HG03045 (cell line): Measurements from ENCODE around the gene HOMER2.
"Not testable (repeated sequence)": the region's sequence is repeated elsewhere in the genome, so short reads cannot be mapped to it uniquely, and the experiment has no call there.

Experiments
- ATAC-seq: cut with Tn5 transposase; IDR thresholded peaks from one replicate; pipeline ENCODE4 v1.9.1; 2021; ENCODE audit warnings: mild to moderate bottlenecking, moderate library complexity; ENCODE audit not compliant: unreplicated experiment

The HOMER2 gene

DNA sequence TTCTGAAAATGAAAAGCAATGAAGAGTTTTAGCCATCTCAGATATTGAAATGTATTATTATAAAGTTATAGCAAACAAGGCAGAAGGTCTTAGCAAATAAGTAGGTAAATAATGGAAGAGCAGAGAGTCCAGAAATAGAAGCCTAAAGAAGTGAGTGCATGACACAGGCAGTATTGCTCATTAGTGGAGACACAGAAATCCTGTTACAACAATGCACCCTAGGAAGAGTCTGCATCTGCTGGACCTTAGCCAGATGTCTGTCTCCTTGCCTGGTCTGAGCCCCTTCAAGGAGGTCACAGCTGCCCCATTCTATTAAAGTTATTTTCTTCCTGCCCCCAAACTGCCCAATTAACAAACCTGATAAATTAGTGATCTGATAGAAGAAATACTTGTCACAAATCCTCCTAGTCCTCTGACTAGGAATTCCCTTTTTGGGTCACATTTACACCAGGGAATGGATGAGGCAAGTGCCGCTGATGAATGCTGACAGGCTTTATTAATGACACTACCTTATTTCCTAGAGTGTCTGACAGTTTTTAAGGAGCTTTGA, 51.9 kb downstream of the HOMER2 start:
- ATAC-seq = no peak

DNA sequence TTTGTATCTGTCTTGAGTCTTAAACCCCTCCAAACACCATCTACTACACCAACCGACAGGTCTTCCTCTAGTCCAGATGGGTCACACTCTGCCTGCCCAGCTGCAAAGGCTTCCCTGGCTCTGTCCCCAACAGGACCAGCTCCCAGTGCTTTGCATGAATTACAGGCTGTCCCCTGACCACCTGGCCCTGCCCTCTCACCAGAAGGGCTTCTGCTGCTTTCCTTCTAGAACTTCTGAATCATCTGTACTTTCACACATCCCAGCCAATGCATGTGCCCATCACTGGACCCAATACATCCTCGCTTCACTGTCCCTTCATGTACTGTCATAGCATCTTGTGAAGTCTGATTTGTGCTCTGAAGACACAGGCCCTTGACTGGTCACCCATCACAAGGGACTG, 53.6 kb downstream of the HOMER2 start:
- ATAC-seq = no peak

DNA sequence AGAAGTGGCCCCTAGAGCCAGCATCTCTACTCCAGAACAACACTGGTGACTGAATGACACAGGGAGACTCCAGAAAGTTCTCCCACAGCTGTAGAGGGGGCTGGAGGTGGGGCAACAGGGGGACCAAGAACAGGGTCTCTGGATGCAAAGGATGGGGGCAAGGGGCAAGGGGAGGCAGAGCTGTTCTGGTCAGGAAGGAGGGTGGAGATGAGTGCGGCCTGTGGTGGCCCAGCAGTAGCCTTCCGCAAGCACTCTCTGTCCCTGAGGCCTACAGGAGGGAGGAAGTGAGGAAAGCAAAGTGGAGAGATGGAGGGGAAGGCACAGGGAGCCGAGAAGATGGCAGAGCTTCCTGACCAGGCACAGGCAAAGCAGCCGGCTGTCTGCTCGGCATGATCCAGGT, 56.5 kb downstream of the HOMER2 start:
- ATAC-seq = no peak

DNA sequence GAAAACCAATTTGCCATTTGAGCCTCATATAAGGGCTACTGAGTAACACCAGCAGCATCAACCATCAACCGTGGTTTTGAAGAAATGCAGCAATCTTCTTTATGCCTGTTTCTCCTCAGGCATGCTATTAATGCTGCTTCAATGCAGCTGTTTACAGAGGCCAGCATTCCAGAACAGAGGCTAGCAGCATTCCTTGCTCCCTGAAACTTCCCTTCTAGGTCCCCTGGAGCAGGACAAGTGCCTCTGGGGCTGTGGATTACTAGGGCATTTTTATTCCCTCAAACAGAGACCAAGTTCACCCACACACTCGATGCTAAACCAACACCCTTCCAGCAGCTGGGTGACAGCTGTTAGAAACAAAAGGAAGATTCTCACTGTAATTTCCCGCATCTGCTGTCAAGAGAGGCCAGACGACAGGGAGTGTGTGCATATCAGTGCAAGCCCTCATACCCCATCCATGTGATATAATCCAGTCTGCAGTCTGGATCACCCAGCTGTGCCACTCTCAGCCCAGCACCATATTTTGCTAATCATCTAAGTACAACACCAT, 57.5 kb downstream of the HOMER2 start:
- no peak for ATAC-seq

DNA sequence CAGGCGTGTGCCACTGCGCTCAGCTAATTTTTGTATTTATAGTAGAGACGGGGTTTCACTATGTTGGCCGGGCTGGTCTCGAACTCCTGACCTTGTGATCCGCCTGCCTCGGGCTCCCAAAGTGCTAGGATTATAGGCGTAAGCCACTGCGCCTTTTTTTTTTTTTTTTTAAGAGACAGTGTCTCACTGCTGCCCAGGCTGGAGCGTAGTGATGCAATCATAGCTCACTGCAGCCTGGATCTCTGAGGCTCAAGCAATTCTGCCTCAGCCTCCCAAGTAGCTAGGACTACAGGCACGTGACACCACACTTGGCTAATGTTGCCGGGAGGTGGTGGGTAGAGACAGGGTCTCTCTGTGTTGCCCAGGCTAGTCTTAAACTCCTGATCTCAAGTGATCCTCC, 59.0 kb downstream of the HOMER2 start:
- not testable (repeated sequence) for ATAC-seq

DNA sequence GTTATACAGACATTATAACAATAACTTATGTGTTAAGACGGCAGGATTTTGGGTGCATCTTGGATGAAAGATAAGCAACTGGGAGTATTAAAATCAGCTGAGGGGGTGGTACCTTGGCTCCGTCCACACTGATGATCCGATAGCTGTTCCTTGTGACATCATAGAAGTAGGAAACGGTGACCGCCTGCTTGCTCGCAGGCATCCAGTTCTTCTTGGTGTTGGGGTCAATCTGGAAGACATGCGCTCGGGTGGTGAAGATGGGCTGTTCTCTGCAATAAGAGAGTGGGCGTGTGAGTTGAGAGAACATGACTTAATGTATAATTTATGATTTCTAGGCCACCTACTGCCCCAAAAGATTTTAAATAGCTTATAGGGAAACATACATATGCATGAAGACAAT, 59.9 kb downstream of the HOMER2 start:
- ATAC-seq = no peak

DNA sequence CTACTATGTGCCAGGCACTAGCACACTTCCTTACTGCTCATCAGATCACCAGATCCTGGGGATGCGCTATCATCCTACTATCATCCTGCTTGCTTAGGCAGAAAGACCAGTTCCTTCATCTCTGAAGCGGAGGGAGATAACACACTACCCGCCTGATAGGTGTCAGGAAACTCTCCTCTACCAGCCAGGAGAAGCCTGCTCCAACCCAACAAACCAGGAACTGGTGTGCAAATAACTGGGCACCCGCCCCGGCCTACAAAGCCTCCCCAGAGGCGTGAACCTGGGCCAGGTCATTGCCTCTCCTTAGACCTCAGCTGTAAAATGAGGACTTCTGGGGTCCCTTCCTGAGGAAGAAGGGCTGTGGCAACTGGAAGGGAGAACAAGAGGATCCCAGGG, 61.5 kb downstream of the HOMER2 start:
- ATAC-seq = no peak

DNA sequence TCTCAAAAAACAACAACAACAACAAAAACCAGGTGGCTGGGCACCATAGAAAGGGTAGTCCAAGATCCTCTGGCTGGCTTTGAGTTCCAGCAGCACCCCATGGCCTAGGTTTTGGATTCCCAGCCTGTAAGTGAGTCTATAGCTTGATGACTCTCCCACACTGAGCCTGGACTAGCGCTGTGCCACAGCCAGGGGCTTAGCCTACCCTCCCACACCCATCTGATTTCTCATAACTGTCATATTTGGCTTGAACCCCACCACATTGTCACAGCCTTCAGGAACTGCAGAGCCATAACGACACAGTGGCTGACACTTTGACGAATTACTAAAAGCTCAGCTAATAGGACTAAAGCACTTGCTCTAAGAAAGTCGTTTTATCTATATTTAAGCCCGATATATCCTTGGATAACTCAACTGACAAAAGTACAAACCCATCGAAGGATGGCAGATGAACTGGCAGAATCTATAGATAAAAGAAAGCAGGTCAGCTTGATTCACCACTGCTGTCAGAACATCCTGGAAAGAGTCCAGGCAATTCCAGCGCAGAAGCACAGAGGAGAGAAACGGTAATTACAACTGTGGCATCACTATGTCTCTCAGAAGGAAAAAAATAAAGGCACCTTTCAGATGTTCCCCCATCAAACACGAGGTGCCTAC, 62.1 kb downstream of the HOMER2 start:
- ATAC-seq = no peak

DNA sequence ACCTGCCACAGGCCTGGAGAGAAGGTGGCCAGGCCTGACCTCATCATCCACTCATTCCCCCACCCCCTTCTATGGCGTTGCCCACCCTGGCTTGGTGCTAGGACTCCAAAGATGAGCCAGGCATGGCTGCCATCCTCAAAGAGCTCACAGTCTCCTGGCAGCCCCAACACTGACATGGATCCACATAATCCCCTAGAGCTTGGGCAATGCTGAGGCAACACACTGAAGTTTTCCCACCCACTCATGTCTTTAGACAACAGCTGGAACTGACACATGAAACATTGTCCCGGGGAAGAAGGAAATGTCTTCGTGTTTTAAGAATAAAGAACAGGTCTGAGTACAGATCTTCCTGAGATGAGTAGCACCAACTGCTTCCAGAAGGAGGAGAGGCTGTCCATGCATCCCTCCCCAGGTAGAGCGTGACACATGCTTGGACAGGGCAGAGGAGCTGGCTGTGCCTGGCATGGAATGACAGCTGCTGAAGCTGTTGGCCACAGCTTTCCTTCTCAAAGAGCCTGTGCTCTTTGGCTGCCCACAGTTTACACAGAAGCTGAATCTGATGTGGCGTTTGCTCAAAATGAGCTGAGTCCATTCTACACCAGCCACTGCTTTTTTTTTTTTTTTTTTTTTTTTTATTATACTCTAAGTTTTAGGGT, 70.1 kb downstream of the HOMER2 start:
- no peak for ATAC-seq

DNA sequence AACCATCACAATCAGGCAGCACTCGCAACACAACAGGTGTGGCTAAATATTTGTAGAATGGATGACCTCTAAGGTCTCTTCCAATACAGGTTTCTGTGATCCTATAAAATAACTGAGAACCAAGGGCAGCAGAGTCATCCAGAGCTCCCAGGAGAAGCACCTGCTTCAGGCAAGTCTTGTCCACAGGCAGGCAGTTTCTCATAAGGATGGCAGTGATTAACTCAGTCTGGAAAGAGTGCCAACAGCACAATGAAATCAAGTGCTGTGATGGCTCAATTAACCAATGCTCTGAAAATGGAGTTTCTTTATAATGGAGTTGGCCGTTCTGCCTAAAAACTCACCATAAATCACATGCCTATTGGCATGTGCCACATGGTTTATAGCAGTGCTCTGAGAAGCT, 70.8 kb downstream of the HOMER2 start:
- ATAC-seq = no peak

DNA sequence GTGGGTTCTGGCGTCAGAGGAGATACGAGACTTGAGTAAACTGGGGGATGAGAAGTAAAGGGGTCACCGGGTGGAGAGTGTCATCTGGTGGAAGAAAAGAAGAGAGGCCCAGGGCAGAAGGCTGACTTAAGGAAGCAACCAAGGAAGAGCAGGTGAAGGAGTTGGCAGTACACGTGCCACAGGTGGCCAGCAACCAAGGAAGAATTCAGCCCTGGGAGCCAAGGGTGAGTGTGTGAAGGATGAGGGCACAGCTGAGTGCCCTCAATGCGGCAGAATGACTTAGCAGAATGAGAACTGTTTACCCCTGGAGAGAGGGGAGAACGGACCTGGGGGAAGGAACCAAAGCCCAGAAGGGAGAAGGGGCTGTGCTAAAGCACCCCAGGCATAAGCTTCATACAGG, 71.8 kb downstream of the HOMER2 start:
- no peak for ATAC-seq

DNA sequence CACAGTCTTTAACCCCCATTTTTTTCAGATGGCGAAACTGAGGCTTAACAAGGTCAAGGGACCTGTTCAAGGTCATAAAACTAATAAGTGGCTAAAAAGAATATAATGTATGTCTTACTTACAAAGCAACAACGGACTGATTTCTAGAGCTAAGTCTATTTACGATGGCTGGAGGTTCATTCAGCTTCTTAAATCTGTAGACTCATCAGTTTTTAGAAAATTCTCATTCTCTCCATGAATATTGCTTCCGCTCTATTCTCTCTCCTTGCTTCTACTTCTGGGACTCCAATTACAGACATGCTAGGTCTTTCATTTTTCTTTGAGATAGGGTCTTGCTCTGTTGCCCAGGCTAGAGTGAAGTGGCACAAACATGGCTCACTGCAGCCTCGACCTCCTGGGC, 74.2 kb downstream of the HOMER2 start:
- ATAC-seq = no peak

DNA sequence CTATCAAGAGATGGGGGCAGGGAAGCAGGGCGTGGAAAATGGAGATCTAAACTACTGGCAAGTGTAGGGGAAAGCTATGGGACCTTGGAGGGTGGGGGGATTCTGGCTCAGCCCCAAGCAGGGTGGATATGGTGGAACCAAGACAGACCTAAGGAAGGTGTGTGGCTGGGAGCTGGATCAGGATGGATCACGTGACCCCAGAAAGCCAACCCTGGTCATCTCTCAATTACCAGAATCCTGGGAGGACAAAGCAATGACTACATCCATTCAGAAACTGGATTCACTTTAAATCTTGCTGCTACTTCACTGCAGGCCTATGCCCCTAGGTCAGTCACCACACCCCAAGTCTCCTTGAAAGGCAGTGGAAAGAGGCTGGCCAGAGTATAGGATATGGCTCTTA, 74.7 kb downstream of the HOMER2 start:
- ATAC-seq = no peak

DNA sequence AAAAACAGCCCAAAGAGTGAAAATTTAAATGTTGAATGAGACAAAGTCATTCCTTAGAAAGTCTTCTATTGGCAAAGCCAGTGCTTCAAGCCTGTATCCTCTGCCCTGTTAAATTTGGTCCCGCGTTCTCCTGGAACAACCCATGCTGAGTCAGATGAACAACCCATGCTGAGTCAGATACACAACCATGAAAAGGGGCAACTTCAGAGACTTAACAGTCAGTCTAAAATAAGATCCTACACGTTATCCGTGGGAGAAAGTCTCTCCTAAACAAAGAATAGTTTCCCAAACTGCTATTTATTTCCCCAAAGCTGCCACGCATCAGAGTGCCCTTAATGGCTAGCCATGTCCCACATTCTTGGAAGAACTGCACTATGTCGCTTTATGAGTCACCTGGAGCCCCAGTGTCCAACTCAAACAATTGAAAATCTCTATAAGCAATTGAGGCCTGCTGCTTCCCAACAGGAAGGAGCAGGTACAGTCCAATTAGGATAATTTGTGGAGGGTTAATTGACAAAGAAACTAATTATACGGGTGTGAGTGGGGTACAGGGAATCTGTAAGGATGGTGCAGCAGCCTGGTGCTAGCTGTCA, 77.0 kb downstream of the HOMER2 start:
- no peak for ATAC-seq

DNA sequence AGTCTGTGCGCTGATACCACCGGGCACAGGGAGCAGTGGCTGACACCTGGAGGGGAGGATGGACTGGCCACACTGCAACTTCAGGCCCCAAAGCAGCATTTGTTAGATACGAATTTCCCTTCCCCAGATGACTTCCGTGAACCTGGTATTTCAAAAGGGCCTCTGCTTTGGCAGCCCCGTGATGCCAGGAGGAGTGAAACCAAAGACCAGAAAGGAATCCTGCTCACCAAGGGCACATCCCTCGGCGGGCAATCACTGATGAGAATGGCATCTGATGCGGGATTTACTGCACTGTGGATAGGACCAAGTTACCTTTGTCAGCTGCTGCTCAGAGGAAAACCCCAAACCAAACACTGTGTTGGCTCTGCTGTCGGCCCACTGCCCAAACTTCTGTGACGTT, 77.6 kb downstream of the HOMER2 start:
- no peak for ATAC-seq

DNA sequence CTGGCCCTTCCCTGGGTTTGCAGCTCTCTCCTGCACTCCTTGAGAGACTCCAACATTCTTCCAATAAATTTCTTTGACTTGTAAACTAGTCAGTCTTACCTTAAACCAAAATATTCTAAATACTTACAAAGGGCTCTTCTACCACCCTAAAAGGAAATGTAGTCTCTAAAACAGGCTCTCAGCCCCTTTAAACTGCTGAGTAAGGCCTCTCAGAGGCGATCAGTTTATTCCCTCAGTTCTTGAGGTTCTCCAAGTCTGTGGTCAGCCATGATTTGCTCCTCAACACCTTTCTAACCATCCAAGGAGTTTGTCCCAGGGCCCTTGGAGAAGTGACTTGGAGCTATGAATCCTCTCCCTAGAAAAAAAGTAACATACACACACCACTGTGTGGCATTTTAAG, 78.3 kb downstream of the HOMER2 start:
- no peak for ATAC-seq

DNA sequence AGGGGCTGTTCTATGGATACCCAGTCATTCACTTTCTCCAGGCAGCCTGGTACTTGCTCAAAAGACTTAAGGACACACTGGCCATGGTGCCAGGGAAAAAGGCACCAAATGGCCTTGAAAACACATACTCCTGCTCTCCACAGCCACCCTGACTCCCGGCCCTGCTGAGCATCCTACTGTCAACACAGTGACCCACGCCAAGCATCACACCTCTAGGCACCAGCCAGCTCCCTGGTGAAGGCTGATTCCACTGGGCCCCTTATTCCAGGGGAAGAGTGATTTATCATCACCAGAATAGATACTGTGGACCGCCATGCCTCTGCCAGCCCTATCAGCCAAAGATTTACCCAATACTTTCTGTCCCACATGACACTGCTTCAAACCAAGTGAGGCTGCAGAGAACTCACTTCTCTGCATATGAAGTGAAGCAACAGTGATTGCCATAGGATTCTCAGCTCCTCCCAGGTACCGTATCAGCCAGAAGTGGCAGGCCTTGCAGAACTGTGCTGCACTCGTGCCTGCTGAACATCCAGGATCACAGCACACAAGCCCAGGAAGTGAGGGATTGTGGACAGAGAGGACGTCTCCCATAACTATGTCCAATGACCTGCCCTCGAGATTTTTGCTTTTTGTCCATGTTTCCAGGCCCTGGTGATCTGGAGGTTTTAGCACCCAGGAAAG, 79.4 kb downstream of the HOMER2 start:
- no peak for ATAC-seq

DNA sequence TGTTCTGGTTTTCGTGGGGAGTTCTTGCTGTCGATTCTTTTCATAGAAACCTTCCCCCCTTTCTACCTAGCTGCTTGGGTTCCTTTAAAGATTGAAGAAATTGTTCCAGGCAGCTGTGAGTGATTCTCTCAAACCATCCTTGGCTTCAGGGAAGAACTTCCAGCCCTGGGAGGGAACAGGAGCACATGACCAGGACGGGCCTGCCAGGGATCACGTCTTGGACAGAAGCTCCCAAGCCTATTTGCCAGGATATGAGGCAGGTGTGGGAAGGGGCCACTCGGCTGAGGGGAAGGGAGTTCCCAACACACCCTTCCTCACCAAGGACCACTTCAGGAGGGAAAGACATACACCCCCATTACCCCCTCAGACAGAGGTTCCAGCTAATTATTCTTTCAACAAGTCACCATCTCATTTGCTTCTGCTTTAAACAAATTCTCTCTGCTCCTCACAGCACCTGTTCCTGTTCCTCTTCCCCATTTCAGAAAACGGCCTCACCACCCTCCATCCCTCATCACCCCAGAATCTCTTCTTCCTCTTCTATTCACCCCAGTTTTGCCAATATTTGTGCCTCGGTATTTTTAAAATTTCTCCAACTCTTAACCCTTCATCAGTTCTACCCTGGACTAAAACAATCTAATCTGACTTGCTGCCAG, 80.6 kb downstream of the HOMER2 start:
- ATAC-seq = no peak

DNA sequence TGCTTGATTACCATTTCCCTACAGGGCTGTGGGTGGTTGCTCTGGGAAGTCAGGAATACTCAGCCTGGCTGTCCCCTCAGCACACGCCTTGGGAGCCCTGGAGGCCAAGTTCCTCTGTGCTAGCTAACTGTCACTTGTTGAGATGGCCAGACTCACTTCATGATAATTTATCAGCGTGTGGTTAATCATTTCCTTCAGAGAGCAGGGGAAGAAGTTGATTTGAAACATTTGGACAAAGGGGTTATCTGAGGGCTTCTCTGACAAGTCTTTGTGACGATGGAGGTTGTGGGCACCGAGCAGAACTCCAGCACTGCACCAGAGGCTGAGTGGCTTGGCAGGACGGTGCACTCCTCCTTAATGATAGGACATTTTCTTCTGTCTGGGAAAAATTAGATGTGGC, 81.2 kb downstream of the HOMER2 start:
- ATAC-seq = no peak

DNA sequence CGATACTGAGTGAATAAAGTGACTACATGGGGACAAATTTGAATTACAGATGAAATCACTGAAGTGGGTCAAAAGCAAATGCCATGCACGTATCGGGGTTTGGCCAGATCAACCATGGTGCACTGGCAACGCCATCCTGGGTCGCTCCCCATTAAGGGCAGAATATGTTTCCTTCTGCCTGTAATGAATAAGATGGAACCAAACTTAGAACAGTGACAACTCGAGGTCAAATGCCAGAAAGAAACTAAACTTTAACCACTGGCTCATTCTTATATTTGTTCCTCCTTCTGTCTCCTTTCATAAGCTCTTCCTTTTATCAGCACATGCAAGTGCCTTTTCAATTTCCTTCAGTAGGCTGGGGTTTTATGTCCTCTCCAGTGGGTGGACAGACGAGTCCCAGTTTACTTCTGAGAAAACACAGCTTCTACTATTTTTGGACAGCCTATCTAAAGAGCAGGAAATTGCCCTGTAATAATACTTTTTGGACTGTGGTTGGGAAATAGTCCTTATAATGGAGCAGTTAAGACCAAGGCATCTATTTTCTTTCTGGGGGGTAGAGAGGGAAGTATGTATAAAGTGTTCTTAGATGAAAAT, 81.7 kb downstream of the HOMER2 start:
- ATAC-seq = no peak

DNA sequence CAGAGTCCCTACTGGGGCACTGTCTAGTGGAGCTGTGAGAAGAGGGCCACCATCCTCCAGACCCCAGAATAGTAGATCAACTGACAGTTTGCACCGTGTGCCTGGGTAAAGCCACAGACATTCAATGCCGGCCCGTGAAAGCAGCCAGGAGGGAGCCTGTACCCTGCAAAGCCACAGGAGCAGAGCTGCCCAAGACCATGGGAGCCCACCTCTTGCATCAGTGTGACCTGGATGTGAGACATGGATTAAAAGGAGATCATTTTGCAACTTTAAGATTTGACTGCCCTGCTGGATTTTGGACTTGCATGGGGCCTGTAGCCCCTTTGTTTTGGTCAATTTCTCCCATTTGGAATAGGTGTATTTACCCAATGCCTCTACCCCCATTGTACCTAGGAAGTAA, 86.5 kb downstream of the HOMER2 start:
- not testable (repeated sequence) for ATAC-seq
